Esophagus squamous epithelium (tissue), 5 donors: ENCODE measurements around the gene SEC16B. TPM values are rescaled to one million over a fixed set of nuclear protein-coding genes. Genes with fewer than 3 reads are reported as not detected.
"Not testable (repeated sequence)": the region's sequence is repeated elsewhere in the genome, so short reads cannot be mapped to it uniquely, and the experiment has no call there.

Source experiments
- DNase-seq: peaks from one replicate; lab custom pipeline; 2025; lab: John Stamatoyannopoulos, UW
- H3K27ac ChIP-seq, 4 donors: fragments of 200-600 bp; sonication (generic); one replicate each; pipeline ENCODE4 v1.5.1; 2016 to 2019; ENCODE audit warnings: mild to moderate bottlenecking in 1 of 4
- H3K27me3 ChIP-seq, 4 donors: fragments of 200-600 bp; sonication (generic); 1 replicate in 3 of 4; 2 replicates in 1 of 4; pipeline versions ENCODE4 v1.5.1 to v1.6.0; 2017 to 2021; ENCODE audit warnings: antibody characterized with exemption in 1 of 4
- H3K36me3 ChIP-seq, 3 donors: fragments of 200-600 bp; sonication (generic); one replicate each; pipeline ENCODE4 v1.5.1; 2016 to 2019
- H3K4me1 ChIP-seq, 3 donors: fragments of 200-600 bp; sonication (generic); one replicate each; pipeline ENCODE4 v1.5.1; 2017 to 2019
- H3K4me3 ChIP-seq, 4 donors: fragments of 200-600 bp; sonication (generic); 1 replicate in 3 of 4; 2 replicates in 1 of 4; pipeline ENCODE4 v1.5.1; 2016 to 2019; ENCODE audit warnings: mild to moderate bottlenecking in 2 of 4, moderate library complexity in 1 of 4
- H3K9me3 ChIP-seq, 3 donors: fragments of 200-600 bp; sonication (generic); one replicate each; pipeline ENCODE4 v1.5.1; 2016 to 2019
- CTCF ChIP-seq, 6 experiments: fragments of 450-650 bp in 4 of 6; fragments of 200-600 bp in 2 of 6; sonication (generic) in 2 of 6; IDR thresholded peaks; one replicate each; pipeline ENCODE4 v1.5.1; 2016 to 2019; ENCODE audit warnings: antibody characterized with exemption in 6 of 6, mild to moderate bottlenecking in 4 of 6, moderate library complexity in 4 of 6
- POLR2A ChIP-seq, 4 donors: fragments of 450-650 bp; IDR thresholded peaks; one replicate each; pipeline ENCODE4 v1.6.1; 2017; ENCODE audit warnings: antibody characterized with exemption in 4 of 4, mild to moderate bottlenecking in 4 of 4, moderate library complexity in 3 of 4
- WGBS, 2 donors: methylation state at CpG; one replicate each; pipeline ENCODE4 v1.1.5; 2018; 5-methylcytosine and 5-hydroxymethylcytosine counted together
- intact Hi-C: fragments of 100-400 bp; cut with DNase I; formaldehyde crosslinking; loops from one replicate; pipeline ENCODE4 v1.15.0; 2022
- total RNA-seq, 4 donors: library from RNA; depleted of rRNA; stranded (reverse); fragments of >200 nt; gene quantifications; one replicate each; pipeline ENCODE4 v1.1.0, GENCODE V29; 2016
- donor health status: DM: yes; HTN: yes; CAD: no.

The SEC16B gene
- total RNA-seq, 4 donors from 2014 or later, result 0.61 to 2.1 (median 1.3) TPM

GRCh38 chr1:177998696-177999631 lies 29.1 kb upstream of the SEC16B start:
- TF ChIP-seq POLR2A (IDR thresholded peaks at IDR 0.05) (no peak), CTCF (IDR thresholded peaks at IDR 0.05) (no peak)
- no peak for DNase-seq
- Histone ChIP-seq H3K27ac (no peak overlapping the region), H3K36me3 (no peaks in the 10 kb centered on the region), H3K27me3 (no peaks in the 10 kb centered on the region), H3K4me1 (peaks cover 0 to 8% (median 0%) of the 10 kb centered on the region in 3 donors), H3K9me3 (no peaks in the 10 kb centered on the region), H3K4me3 (no peak overlapping the region)
- WGBS, 2 donors, result 50 to 65% methylated on average over 4 of the region's 4 CpGs
- intact Hi-C loops, result no loop called here

DNA sequence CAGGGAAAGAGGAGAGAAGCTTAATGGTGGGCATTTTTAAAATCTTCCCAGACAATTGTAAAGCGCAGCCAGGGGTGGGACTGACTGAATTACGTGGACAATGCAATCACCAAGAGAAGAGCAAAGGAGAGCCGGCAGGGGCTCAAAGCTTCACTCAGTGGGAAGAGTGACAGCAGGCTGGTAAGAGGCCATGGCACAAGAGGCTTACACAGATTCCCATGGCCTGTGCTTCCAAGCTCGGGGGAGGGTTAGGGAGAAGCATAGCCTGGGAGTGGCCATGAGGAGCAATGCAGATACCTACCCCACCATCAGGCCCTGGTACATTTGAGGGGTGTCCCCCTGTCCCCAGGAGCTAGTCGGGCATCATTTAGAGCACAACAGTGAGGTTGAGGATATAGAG lies 27.1 kb upstream of the SEC16B start:
- no peak for DNase-seq
- TF ChIP-seq CTCF (IDR thresholded peaks at IDR 0.05), result no peak
- no peak for TF ChIP-seq POLR2A (IDR thresholded peaks at IDR 0.05)
- Histone ChIP-seq H3K27me3 (no peaks in the 10 kb centered on the region), H3K36me3 (no peaks in the 10 kb centered on the region), H3K9me3 (no peaks in the 10 kb centered on the region), H3K27ac (no peak overlapping the region), H3K4me3 (no peak overlapping the region), H3K4me1 (peaks cover 0 to 8% (median 0%) of the 10 kb centered on the region in 3 donors)
- 91% methylated on average over 4 to 5 of the region's 5 CpGs for WGBS, 2 donors
- intact Hi-C loops, result no loop called here

GRCh38 chr1:177995369-177995768 lies 25.5 kb upstream of the SEC16B start:
- intact Hi-C loops, result no loop called here
- no peak for DNase-seq
- TF ChIP-seq POLR2A (IDR thresholded peaks at IDR 0.05), result no peak
- TF ChIP-seq CTCF (IDR thresholded peaks at IDR 0.05), result no peak
- WGBS, 2 donors, result 90 to 94% methylated on average over 4 to 5 of the region's 5 CpGs
- peaks cover 0 to 8% (median 0%) of the 10 kb centered on the region in 3 donors for H3K4me1 ChIP-seq
- H3K27ac ChIP-seq, result no peak overlapping the region
- H3K4me3 ChIP-seq, result no peak overlapping the region
- H3K9me3 ChIP-seq, result no peaks in the 10 kb centered on the region
- H3K27me3 ChIP-seq, result no peaks in the 10 kb centered on the region
- H3K36me3 ChIP-seq, result no peaks in the 10 kb centered on the region

- Histone ChIP-seq H3K27ac (peak overlapping the region in 3 of 4 donors; percentile 40 to 44 (median 44)), H3K4me1 (peaks cover 0 to 38% (median 15%) of the 10 kb centered on the region in 3 donors), H3K4me3 (peak overlapping the region in 1 of 4 donors; percentile 15)
- H3K36me3 ChIP-seq, H3K27me3 ChIP-seq, intact Hi-C loops, DNase-seq, H3K9me3 ChIP-seq: not testable (repeated sequence)
- WGBS, 2 donors, result 52% methylated on average over 4 of the region's 5 CpGs; no CpG with 5 or more reads in 1 of the 2 donors
Measured at GRCh38 chr1:177986281-177986680, 16.4 kb upstream of the SEC16B start.

GRCh38 chr1:177984761-177985160 lies 14.9 kb upstream of the SEC16B start:
- no peak overlapping the region for H3K4me3 ChIP-seq
- 22 to 73% methylated on average over 1 of the region's 1 CpG for WGBS, 2 donors
- TF ChIP-seq CTCF (IDR thresholded peaks at IDR 0.05) (no peak), POLR2A (IDR thresholded peaks at IDR 0.05) (no peak)
- H3K9me3 ChIP-seq, result peaks cover 0 to 2% (median 0%) of the 10 kb centered on the region in 3 donors
- intact Hi-C loops, result no loop called here
- peaks cover 0 to 38% (median 15%) of the 10 kb centered on the region in 3 donors for H3K4me1 ChIP-seq
- H3K27me3 ChIP-seq, result no peaks in the 10 kb centered on the region
- H3K36me3 ChIP-seq, result no peaks in the 10 kb centered on the region
- DNase-seq, result no peak
- peak overlapping the region in 2 of 4 donors; percentile 19 to 40 for H3K27ac ChIP-seq
